Neuronal stem cell (in vitro differentiated cells): ENCODE data around the gene ADGRL3.

Source experiments
- DNase-seq: peaks from one replicate; pipeline ENCODE4 v3.0.0-alpha.2; 2013; ENCODE audit warnings: low spot score
- H2AFZ ChIP-seq: one replicate; pipeline ENCODE4 v1.6.1; 2013; ENCODE audit warnings: mild to moderate bottlenecking, low read length, inconsistent platforms
- H2AK5ac ChIP-seq: 2 replicates; pipeline ENCODE4 v1.6.1; 2013; ENCODE audit warnings: low read depth, mild to moderate bottlenecking, inconsistent platforms, low read length, moderate library complexity, mixed read lengths
- H2BK120ac ChIP-seq: 2 replicates; pipeline ENCODE4 v1.6.1; 2013; ENCODE audit warnings: low read depth, mild to moderate bottlenecking, inconsistent platforms, low read length, moderate library complexity, mixed read lengths
- H2BK12ac ChIP-seq: one replicate; pipeline ENCODE4 v1.6.1; 2013; ENCODE audit warnings: low read length, inconsistent platforms
- H2BK15ac ChIP-seq: 2 replicates; pipeline ENCODE4 v1.6.1; 2013; ENCODE audit warnings: mild to moderate bottlenecking, low read length, inconsistent platforms, mixed read lengths
- H2BK5ac ChIP-seq: one replicate; pipeline ENCODE4 v1.6.1; 2013; ENCODE audit warnings: inconsistent platforms, mild to moderate bottlenecking, low read length, moderate library complexity
- H3K14ac ChIP-seq: one replicate; pipeline ENCODE4 v1.6.1; 2013; ENCODE audit warnings: low read length, inconsistent platforms
- H3K18ac ChIP-seq: 2 replicates; pipeline ENCODE4 v1.6.1; 2013; ENCODE audit warnings: low read length, inconsistent platforms
- H3K23ac ChIP-seq: 2 replicates; pipeline ENCODE4 v1.6.1; 2013; ENCODE audit warnings: low read depth, mild to moderate bottlenecking, mixed read lengths, low read length, inconsistent platforms; ENCODE audit not compliant: poor library complexity
- H3K27ac ChIP-seq: replicated peaks from 3 replicates; pipeline ENCODE4 v1.5.1; 2013; ENCODE audit warnings: low read length, inconsistent platforms
- H3K27me3 ChIP-seq, 3 experiments: 2 replicates each; pipeline ENCODE4 v1.6.1; 2013; ENCODE audit warnings: low read length in 3 of 3, mild to moderate bottlenecking in 2 of 3, inconsistent platforms in 1 of 3, low read depth in 1 of 3, mixed read lengths in 1 of 3, moderate library complexity in 1 of 3; ENCODE audit not compliant: control insufficient read depth in 3 of 3, insufficient read depth in 3 of 3
- H3K36me3 ChIP-seq, 2 donors: replicated peaks in 1 of 2; 2 replicates each; pipeline ENCODE4 v1.6.1; 2013; ENCODE audit warnings: low read length in 2 of 2; ENCODE audit not compliant: control insufficient read depth in 2 of 2, insufficient read depth in 2 of 2
- H3K4ac ChIP-seq: 2 replicates; pipeline ENCODE4 v1.6.1; 2013; ENCODE audit warnings: inconsistent platforms, mild to moderate bottlenecking, low read length, moderate library complexity
- H3K4me1 ChIP-seq, 2 donors: 1 replicate in 1 of 2; 2 replicates in 1 of 2; pipeline ENCODE4 v1.6.1; 2013; ENCODE audit warnings: low read length in 2 of 2, low read depth in 1 of 2; ENCODE audit not compliant: control insufficient read depth in 2 of 2, insufficient read depth in 1 of 2
- H3K4me2 ChIP-seq: one replicate; pipeline ENCODE4 v1.6.1; 2013; ENCODE audit warnings: mild to moderate bottlenecking, low read length, inconsistent platforms; ENCODE audit not compliant: insufficient read depth, poor library complexity, severe bottlenecking
- H3K4me3 ChIP-seq, 2 donors: 2 replicates each; pipeline ENCODE4 v1.5.1; 2013; ENCODE audit warnings: low read length in 2 of 2, mild to moderate bottlenecking in 2 of 2, inconsistent platforms in 1 of 2, moderate library complexity in 1 of 2
- H3K79me1 ChIP-seq: one replicate; pipeline ENCODE4 v1.6.1; 2013; ENCODE audit warnings: low read depth, mild to moderate bottlenecking, inconsistent platforms, low read length, moderate library complexity
- H3K9ac ChIP-seq: one replicate; pipeline ENCODE4 v1.6.1; 2013; ENCODE audit warnings: mild to moderate bottlenecking, low read depth, low read length, inconsistent platforms; ENCODE audit not compliant: poor library complexity
- H3K9me3 ChIP-seq, 2 donors: replicated peaks in 1 of 2; 2 replicates each; pipeline versions ENCODE3 to v1.6.1; 2013; ENCODE audit warnings: low read length in 2 of 2, mild to moderate bottlenecking in 2 of 2, inconsistent platforms in 1 of 2, low read depth in 1 of 2, mixed read lengths in 1 of 2, moderate library complexity in 1 of 2; ENCODE audit not compliant: control insufficient read depth in 2 of 2, insufficient read depth in 1 of 2
- H4K8ac ChIP-seq: one replicate; pipeline ENCODE4 v1.6.1; 2013; ENCODE audit warnings: low read depth, mild to moderate bottlenecking, inconsistent platforms, low read length, moderate library complexity
- H4K91ac ChIP-seq: one replicate; pipeline ENCODE4 v1.6.1; 2013; ENCODE audit warnings: low read length, low read depth, mild to moderate bottlenecking, inconsistent platforms; ENCODE audit not compliant: poor library complexity
- WGBS, 2 donors: extraction: QIAGEN DNeasy Blood & Tissue Kit; methylation state at CpG; one replicate each; pipeline ENCODE4 v1.1.7; 2013; ENCODE audit warnings: missing lambda C conversion rate in 2 of 2, mixed read lengths in 1 of 2; ENCODE audit not compliant: insufficient read length in 2 of 2, insufficient replicate concordance in 1 of 2; ENCODE audit errors: extremely low coverage in 2 of 2; 5-methylcytosine and 5-hydroxymethylcytosine counted together

ADGRL3 gene

DNA sequence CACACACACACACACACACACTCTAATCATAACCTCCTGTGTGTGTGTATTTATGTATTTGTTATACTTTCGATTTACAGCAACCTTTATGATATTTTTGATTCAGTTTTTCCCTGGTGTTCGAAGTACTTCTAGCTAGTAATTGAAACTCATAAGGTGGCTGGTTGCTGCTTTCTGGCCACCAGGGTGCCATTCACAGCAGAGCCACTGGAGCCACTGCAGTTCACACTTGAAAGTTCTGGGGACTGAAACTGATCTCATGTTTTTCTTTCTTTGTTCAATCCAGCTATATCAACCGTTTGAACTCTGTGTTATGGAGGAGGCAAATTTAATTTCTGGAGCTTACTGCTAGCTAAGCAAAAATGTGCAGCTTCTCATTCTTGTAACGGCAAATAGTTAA lies 419.4 kb downstream of the ADGRL3 start:
- no peak overlapping the region for H2BK5ac ChIP-seq
- H3K18ac ChIP-seq: no peak overlapping the region
- no peak overlapping the region for H2AK5ac ChIP-seq
- no peak overlapping the region for H3K4ac ChIP-seq
- H4K8ac ChIP-seq: no peak overlapping the region
- no peak overlapping the region for H2AFZ ChIP-seq
- WGBS, 2 donors: no CpG with 5 or more reads among the region's 4 CpGs
- no peak overlapping the region for H3K27ac ChIP-seq
- no peak overlapping the region for H2BK120ac ChIP-seq
- H2BK15ac ChIP-seq: no peak overlapping the region
- H3K4me2 ChIP-seq: no peak overlapping the region
- DNase-seq: no peak
- peaks cover 0 to 3% of the 10 kb centered on the region in 2 donors for H3K36me3 ChIP-seq
- H4K91ac ChIP-seq: no peak overlapping the region
- H3K9ac ChIP-seq: no peak overlapping the region
- peaks cover 0 to 1% of the 10 kb centered on the region in 2 donors for H3K9me3 ChIP-seq
- no peak overlapping the region for H2BK12ac ChIP-seq
- no peaks in the 10 kb centered on the region for H3K4me1 ChIP-seq
- H3K23ac ChIP-seq: no peak overlapping the region
- H3K4me3 ChIP-seq: no peak overlapping the region
- H3K79me1 ChIP-seq: no peaks in the 10 kb centered on the region
- H3K14ac ChIP-seq: no peak overlapping the region
- H3K27me3 ChIP-seq: no peaks in the 10 kb centered on the region

DNA sequence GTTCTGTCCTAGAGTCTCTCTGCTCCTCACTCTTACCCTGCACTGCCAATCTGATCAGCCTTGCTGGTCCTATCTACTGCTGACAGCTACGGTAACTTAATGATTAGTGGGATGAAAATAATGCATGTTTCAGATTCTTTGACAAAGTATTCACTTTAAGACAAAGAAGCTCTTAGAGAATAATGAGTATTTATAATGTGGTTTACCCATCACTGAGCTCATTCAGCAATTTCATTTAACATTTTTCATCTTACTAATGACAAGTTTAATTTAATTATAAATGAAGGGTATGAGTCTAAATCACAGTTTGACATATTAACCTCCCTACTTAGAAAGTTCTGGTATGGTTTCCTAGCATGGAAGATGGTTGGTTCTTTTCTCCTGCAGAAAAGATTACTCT lies 428.2 kb downstream of the ADGRL3 start:
- Histone ChIP-seq H3K9me3 (peaks cover 0 to 1% of the 10 kb centered on the region in 2 donors), H4K91ac (no peak overlapping the region), H3K4me3 (no peak overlapping the region), H3K79me1 (no peaks in the 10 kb centered on the region), H2AK5ac (no peak overlapping the region), H3K36me3 (peaks cover 0 to 3% of the 10 kb centered on the region in 2 donors), H3K18ac (no peak overlapping the region), H4K8ac (no peak overlapping the region), H3K4ac (no peak overlapping the region), H3K27ac (no peak overlapping the region), H2AFZ (no peak overlapping the region), H3K23ac (no peak overlapping the region), H3K4me2 (no peak overlapping the region), H3K27me3 (no peaks in the 10 kb centered on the region), H3K4me1 (no peaks in the 10 kb centered on the region), H3K9ac (no peak overlapping the region), H2BK120ac (no peak overlapping the region), H3K14ac (no peak overlapping the region), H2BK15ac (no peak overlapping the region), H2BK12ac (no peak overlapping the region), H2BK5ac (no peak overlapping the region)
- WGBS, 2 donors: no CpG with 5 or more reads among the region's 1 CpG
- DNase-seq: no peak

DNA sequence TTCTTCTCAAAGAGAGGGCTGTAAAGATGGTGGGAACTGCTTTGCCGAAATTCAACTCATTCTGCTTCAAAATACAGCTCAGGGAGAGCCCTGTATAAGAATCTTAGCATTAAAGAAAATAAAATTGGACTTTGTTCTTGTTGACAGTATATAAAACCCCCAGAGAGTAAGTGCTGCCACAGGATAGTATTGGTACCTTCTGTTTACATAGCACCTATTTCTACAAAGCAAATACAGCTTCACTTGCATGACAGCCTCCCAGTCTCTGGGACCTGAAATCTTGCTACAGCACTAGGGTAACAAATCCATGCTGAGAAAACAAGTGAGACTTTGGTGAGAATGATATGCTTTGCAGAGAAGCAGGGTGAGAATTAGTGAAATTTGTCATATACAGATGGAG lies 428.6 kb downstream of the ADGRL3 start:
- H4K8ac ChIP-seq: no peak overlapping the region
- H4K91ac ChIP-seq: no peak overlapping the region
- H2BK5ac ChIP-seq: no peak overlapping the region
- H2BK120ac ChIP-seq: no peak overlapping the region
- no peak overlapping the region for H2BK15ac ChIP-seq
- no peak overlapping the region for H3K27ac ChIP-seq
- H3K9ac ChIP-seq: no peak overlapping the region
- DNase-seq: no peak
- H2BK12ac ChIP-seq: no peak overlapping the region
- H3K79me1 ChIP-seq: no peaks in the 10 kb centered on the region
- no peak overlapping the region for H2AFZ ChIP-seq
- H3K18ac ChIP-seq: no peak overlapping the region
- no CpG with 5 or more reads among the region's 1 CpG for WGBS, 2 donors
- peaks cover 0 to 1% of the 10 kb centered on the region in 2 donors for H3K9me3 ChIP-seq
- no peak overlapping the region for H3K4me2 ChIP-seq
- no peaks in the 10 kb centered on the region for H3K4me1 ChIP-seq
- no peak overlapping the region for H3K14ac ChIP-seq
- H2AK5ac ChIP-seq: no peak overlapping the region
- peaks cover 0 to 2% of the 10 kb centered on the region in 2 donors for H3K36me3 ChIP-seq
- no peaks in the 10 kb centered on the region for H3K27me3 ChIP-seq
- no peak overlapping the region for H3K4me3 ChIP-seq
- H3K23ac ChIP-seq: no peak overlapping the region
- H3K4ac ChIP-seq: no peak overlapping the region

DNA sequence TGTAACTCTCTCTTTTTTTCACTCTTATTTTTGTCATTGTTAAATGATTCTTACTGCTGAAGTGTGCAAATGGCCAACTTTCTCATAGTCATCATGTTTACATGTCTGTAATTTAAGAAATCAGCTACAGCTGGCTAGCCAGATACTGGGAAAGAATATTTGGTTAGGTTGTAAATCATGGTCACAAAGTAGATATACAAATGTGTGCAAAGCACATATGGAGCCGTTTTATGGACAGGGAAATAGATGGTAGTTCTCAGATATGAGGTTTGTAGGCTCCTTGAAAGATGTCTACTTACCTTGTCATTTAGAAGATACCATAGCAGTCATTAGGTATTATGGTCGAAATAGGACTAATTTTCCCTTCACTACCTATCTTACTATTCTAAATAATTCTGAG lies 430.4 kb downstream of the ADGRL3 start:
- Histone ChIP-seq H3K79me1 (no peaks in the 10 kb centered on the region), H4K91ac (no peak overlapping the region), H2AK5ac (no peak overlapping the region), H3K18ac (no peak overlapping the region), H3K9ac (no peak overlapping the region), H2BK15ac (no peak overlapping the region), H3K23ac (no peak overlapping the region), H2BK12ac (no peak overlapping the region), H3K4me2 (no peak overlapping the region), H3K4me3 (no peak overlapping the region), H3K4me1 (no peaks in the 10 kb centered on the region), H3K36me3 (no peaks in the 10 kb centered on the region), H3K27me3 (no peaks in the 10 kb centered on the region), H4K8ac (no peak overlapping the region), H2AFZ (no peak overlapping the region), H3K27ac (no peak overlapping the region), H3K4ac (no peak overlapping the region), H3K14ac (no peak overlapping the region), H3K9me3 (no peaks in the 10 kb centered on the region), H2BK120ac (no peak overlapping the region), H2BK5ac (no peak overlapping the region)
- DNase-seq: no peak
- WGBS, 2 donors: no CpG with 5 or more reads among the region's 2 CpGs
